Cardiac muscle cell (in vitro differentiated cells and primary cell): Measurements from ENCODE around the gene SERPINB8. TPM values are rescaled to one million over a fixed set of nuclear protein-coding genes. Genes with fewer than 3 reads are reported as not detected.

Experiments
- DNase-seq, 2 donors: peaks; one replicate each; pipeline versions ENCODE4 v3.0.0 to v3.0.0-alpha.2; 2010 to 2017; ENCODE audit warnings: low read depth in 1 of 2, low spot score in 1 of 2
- H3K27ac ChIP-seq: fragments of 200-600 bp; sonication (generic); 2 replicates; pipeline ENCODE4 v1.5.1; 2016
- H3K27me3 ChIP-seq: fragments of 200-600 bp; sonication (generic); 2 replicates; pipeline ENCODE4 v1.6.0; 2016; ENCODE audit warnings: control low read depth
- H3K36me3 ChIP-seq: fragments of 200-600 bp; sonication (generic); 2 replicates; pipeline ENCODE4 v1.5.1; 2016; ENCODE audit warnings: control low read depth
- H3K4me1 ChIP-seq: fragments of 200-600 bp; sonication (generic); 2 replicates; pipeline ENCODE4 v1.8.1; 2017; ENCODE audit warnings: low read depth, mild to moderate bottlenecking, mixed run types
- H3K4me3 ChIP-seq: fragments of 200-600 bp; sonication (generic); 2 replicates; pipeline ENCODE4 v1.5.1; 2016; ENCODE audit warnings: mild to moderate bottlenecking
- H3K9me3 ChIP-seq: fragments of 200-600 bp; sonication (generic); 2 replicates; pipeline ENCODE4 v1.5.1; 2017; ENCODE audit warnings: low read depth, mild to moderate bottlenecking, control low read depth
- polyA plus RNA-seq: library from polyadenylated mRNA; unstranded; fragments of >200 nt; fragmentation: Nextera tagmentation; extraction: Ambion mirVana; gene quantifications from 2 replicates; pipeline ENCODE4 v1.2.1, GENCODE V29; 2016
- total RNA-seq: library from RNA; depleted of rRNA; stranded (reverse); fragments of >200 nt; gene quantifications from 2 replicates; pipeline ENCODE4 v1.2.3, GENCODE V29; 2016
- TF ChIP-seq, protein P1 (sequence below): IDR thresholded peaks from 2 replicates; pipeline ENCODE4 v1.5.1; 2012; ENCODE audit warnings: low read depth, mild to moderate bottlenecking, low read length

Gene SERPINB8
- total and polyA plus RNA-seq, 2 experiments from 2014 or later: 0.60 to 4.0 TPM

DNA sequence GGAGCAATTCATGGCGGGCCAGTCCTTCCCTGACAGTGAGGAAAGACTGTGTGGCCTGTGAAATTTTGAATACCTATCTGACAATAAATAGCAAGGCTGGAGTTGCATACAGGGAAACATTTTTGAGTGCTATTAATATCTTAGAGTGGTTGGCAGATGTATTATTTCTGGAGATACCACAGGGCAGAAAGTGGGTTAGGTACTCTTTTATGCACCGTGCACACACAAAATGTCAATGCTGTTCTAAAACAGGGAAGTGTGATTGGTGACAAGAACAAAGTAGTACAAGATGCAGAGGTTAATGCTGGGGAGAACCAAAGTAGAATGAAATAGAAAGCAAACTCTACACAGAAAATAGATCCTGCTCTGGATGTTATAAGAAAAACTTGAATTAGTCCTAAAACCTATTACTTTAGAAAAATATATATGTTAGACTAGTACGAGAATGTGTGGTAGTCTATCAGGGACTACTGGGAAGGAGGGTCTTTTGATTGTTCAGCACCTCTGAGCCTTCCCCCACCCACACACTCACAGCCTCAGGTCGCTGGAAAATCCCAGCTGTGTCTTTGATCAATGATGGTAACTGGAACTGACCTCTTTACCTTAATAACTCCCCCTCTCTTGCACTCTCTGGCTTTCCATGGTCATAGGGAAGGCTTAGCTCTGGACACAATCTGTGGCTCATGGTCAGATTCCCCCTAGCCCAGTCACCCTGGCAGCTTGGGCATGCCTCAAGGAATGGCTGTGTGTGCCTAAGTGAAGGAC is 58.2 kb downstream of the SERPINB8 start:
- no peaks in the 10 kb centered on the region for H3K27me3 ChIP-seq
- no peak overlapping the region for H3K27ac ChIP-seq
- H3K36me3 ChIP-seq: no peaks in the 10 kb centered on the region
- TF ChIP-seq, protein P1, sequence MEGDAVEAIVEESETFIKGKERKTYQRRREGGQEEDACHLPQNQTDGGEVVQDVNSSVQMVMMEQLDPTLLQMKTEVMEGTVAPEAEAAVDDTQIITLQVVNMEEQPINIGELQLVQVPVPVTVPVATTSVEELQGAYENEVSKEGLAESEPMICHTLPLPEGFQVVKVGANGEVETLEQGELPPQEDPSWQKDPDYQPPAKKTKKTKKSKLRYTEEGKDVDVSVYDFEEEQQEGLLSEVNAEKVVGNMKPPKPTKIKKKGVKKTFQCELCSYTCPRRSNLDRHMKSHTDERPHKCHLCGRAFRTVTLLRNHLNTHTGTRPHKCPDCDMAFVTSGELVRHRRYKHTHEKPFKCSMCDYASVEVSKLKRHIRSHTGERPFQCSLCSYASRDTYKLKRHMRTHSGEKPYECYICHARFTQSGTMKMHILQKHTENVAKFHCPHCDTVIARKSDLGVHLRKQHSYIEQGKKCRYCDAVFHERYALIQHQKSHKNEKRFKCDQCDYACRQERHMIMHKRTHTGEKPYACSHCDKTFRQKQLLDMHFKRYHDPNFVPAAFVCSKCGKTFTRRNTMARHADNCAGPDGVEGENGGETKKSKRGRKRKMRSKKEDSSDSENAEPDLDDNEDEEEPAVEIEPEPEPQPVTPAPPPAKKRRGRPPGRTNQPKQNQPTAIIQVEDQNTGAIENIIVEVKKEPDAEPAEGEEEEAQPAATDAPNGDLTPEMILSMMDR: no peak
- no peak overlapping the region for H3K4me3 ChIP-seq
- DNase-seq: no peak
- no peaks in the 10 kb centered on the region for H3K9me3 ChIP-seq
- no peaks in the 10 kb centered on the region for H3K4me1 ChIP-seq

DNA sequence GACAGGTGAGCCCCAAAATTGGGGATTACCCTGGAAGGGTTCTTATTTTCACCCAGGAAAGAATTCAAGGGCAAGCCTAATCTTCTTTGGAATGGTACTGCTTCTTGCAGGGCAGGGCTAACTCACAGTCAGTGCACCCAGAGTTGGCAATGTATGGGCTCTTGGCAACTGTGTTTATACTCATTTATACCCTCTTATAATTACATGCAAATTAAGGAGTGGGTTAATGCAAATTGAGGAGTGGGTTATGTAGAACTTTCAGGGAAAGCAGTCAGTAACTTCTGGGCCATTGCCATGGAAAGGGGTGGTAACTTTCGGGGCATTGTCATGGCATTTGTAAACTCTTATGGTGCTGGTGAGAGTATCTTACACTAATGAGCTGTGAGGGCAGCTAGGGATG is 59.2 kb downstream of the SERPINB8 start:
- no peaks in the 10 kb centered on the region for H3K27me3 ChIP-seq
- H3K9me3 ChIP-seq: no peaks in the 10 kb centered on the region
- no peak overlapping the region for H3K27ac ChIP-seq
- H3K4me1 ChIP-seq: no peaks in the 10 kb centered on the region
- DNase-seq: no peak
- TF ChIP-seq, protein P1: no peak
- H3K36me3 ChIP-seq: no peaks in the 10 kb centered on the region
- H3K4me3 ChIP-seq: no peak overlapping the region

DNA sequence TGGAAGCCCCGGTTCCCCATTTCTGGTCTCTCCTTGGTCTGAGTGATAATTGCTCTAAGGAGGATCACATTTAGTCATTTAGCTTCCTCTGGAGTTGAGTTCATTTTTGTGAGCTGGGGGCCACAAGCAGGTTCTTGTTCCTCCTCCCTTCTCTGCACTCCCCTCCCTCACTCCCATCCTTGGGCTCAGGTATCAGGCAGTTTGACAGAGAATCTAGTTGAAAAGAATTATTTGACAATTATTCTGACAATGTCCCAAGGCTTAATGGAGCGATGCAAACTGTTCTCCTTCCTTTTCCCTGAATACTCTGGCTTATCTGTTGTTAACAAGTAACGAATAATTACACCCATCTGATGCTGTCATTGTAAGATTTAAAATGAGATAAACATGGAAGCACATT is 61.5 kb downstream of the SERPINB8 start:
- Histone ChIP-seq H3K27ac (no peak overlapping the region), H3K9me3 (no peaks in the 10 kb centered on the region), H3K36me3 (no peaks in the 10 kb centered on the region), H3K27me3 (no peaks in the 10 kb centered on the region), H3K4me3 (no peak overlapping the region), H3K4me1 (no peaks in the 10 kb centered on the region)
- TF ChIP-seq, protein P1: no peak
- no peak for DNase-seq

DNA sequence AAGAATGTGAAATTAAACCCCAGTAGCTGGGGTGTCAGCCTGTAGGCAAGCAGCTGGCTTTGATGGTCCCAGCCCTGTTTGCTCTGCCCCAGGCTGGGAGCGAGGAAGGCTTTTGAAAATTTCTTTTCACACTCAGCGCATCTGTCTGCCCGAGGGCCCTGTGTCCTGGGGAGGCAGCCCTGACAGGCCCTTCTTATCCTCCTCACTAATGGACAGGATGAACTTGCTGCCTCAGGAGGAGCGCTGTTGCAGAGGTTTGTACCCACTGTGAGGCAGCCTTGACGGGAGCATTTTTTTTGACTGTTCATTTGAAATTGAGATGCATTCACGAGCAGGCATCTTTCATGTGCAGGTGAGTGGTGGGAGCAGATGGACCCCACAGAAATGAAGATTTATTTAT is 62.4 kb downstream of the SERPINB8 start:
- Histone ChIP-seq H3K36me3 (no peaks in the 10 kb centered on the region), H3K27me3 (no peaks in the 10 kb centered on the region), H3K4me3 (no peak overlapping the region), H3K9me3 (no peaks in the 10 kb centered on the region), H3K27ac (no peak overlapping the region), H3K4me1 (no peaks in the 10 kb centered on the region)
- peak in 1 of 2 donors; percentile 7 for DNase-seq
- TF ChIP-seq, protein P1: no peak

DNA sequence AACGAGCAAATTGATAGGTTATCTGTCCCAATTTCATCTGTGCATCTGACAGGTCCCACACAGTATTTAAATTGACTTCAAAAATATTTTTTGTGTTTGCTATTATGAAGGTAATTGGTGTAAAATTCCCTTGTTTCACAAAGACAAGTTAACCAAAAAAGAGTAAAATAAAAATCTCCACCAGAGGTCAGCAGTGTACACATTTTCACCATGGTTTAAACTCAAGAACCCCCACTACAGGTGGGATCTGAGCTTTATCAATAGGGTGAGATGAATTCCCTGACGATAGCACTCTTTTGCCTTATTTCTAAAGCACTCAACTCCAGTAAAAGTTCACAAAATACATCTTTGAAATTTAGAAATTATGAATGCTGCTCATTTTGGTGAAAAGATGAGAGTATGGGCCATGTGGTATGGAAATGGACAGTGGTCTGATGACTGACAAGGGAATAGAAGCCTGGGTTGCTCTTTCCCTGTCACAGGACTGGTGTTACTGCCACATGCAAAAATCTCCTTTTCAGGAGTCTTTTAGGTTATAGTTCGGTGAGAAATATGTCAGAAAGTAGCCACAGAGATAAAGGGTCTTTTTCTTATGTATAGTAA is 68.0 kb downstream of the SERPINB8 start:
- no peaks in the 10 kb centered on the region for H3K27me3 ChIP-seq
- DNase-seq: peak; percentile 30 to 60
- no peak overlapping the region for H3K27ac ChIP-seq
- H3K9me3 ChIP-seq: no peaks in the 10 kb centered on the region
- H3K36me3 ChIP-seq: no peaks in the 10 kb centered on the region
- H3K4me1 ChIP-seq: no peaks in the 10 kb centered on the region
- H3K4me3 ChIP-seq: no peak overlapping the region
- TF ChIP-seq, protein P1: peak; percentile 44

Other genes starting within 250 kb of the SERPINB8 start
- not detected in 2 replicates for gene SERPINB7, start 194.7 kb upstream of the SERPINB8 start, total RNA-seq
- gene SERPINB7, start 194.7 kb upstream of the SERPINB8 start, polyA plus RNA-seq: 0.24 TPM in 1 of 2 replicates, not detected in the other
- gene SERPINB2, start 82.4 kb upstream of the SERPINB8 start, total RNA-seq: not detected in 2 replicates
- not detected in 2 replicates for gene SERPINB2, start 82.4 kb upstream of the SERPINB8 start, polyA plus RNA-seq
- gene SERPINB10, start 62.1 kb upstream of the SERPINB8 start, total RNA-seq: not detected in 2 replicates
- not detected in 2 replicates for gene SERPINB10, start 62.1 kb upstream of the SERPINB8 start, polyA plus RNA-seq
- 0.14 TPM in 1 of 2 replicates, not detected in the other for gene HMSD, start 20.8 kb upstream of the SERPINB8 start, total RNA-seq
- 3.7 TPM in 1 of 2 replicates, not detected in the other for gene HMSD, start 20.8 kb upstream of the SERPINB8 start, polyA plus RNA-seq
- gene LINC00305, start 179.0 kb downstream of the SERPINB8 start, total RNA-seq: 0.21 TPM in 1 of 2 replicates, not detected in the other
- 0.20 and 2.3 TPM in 2 replicates for gene LINC00305, start 179.0 kb downstream of the SERPINB8 start, polyA plus RNA-seq